Medulla oblongata (tissue), 1 donor: Measurements from ENCODE around the gene TMEM125.

Experiments used
- DNase-seq: peaks from one replicate; pipeline ENCODE4 v3.0.0-alpha.2; 2015; ENCODE audit errors: extremely low spot score

The TMEM125 gene

DNA sequence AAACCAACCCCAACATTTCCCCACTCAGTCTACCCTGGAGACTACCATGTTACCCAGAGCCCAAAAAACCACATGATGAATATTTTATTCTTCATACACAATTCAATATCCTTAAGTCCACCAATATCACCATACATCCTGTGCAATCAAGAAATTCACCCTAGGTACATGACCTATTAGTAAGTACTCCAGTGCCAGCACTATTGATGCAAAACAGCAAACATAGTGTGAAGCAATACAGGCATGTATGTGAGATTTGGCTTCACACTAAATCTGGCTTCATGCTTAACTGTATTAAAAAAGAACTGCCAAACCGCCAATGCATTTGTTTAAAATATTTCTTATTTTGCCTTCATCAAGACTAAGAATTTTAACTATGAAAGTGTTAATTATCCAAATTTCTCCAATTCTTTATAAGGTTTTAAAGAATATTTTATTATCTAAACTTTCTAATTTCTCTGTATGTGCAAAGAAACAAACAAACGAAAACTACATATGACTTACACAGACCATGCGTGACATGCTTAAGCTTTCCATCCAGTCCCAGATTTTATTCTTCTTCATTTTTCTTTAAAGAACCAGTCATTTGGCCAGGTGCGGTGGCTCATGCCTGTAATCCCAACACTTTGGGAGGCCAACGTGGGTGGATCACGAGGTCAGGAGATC lies 22.4 kb upstream of the TMEM125 start:
- DNase-seq, result no peak

GRCh38 chr1:43250351-43250761 lies 19.4 kb upstream of the TMEM125 start:
- no peak for DNase-seq

- DNase-seq, result no peak
These were observed 18.8 kb upstream of the TMEM125 start for GRCh38 chr1:43251024-43251423.

GRCh38 chr1:43252225-43252624 lies 17.6 kb upstream of the TMEM125 start:
- no peak for DNase-seq

- no peak for DNase-seq
These were observed 16.6 kb upstream of the TMEM125 start for GRCh38 chr1:43253173-43253572.

DNA sequence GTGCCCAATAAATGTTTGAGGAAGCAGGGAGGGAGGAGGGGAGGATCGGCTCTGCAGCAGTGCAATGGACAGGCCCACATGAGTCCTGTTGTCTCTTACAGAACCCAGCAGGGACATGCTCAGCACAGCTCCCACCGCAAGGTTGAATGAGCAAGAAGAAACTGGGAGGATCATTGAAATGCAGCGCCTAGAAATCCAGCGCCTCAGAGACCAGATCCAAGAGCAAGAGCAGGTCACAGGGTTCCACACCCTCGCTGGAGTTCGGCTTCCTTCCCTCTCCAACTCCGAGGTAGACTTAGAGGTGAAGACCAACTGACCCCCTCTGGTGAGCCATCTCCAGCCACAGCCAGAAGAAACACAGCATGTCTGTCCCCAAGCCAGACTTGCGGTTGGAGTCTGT lies 15.9 kb upstream of the TMEM125 start:
- no peak for DNase-seq

- DNase-seq, result no peak
These were observed 14.2 kb upstream of the TMEM125 start for GRCh38 chr1:43255438-43256210.

DNA sequence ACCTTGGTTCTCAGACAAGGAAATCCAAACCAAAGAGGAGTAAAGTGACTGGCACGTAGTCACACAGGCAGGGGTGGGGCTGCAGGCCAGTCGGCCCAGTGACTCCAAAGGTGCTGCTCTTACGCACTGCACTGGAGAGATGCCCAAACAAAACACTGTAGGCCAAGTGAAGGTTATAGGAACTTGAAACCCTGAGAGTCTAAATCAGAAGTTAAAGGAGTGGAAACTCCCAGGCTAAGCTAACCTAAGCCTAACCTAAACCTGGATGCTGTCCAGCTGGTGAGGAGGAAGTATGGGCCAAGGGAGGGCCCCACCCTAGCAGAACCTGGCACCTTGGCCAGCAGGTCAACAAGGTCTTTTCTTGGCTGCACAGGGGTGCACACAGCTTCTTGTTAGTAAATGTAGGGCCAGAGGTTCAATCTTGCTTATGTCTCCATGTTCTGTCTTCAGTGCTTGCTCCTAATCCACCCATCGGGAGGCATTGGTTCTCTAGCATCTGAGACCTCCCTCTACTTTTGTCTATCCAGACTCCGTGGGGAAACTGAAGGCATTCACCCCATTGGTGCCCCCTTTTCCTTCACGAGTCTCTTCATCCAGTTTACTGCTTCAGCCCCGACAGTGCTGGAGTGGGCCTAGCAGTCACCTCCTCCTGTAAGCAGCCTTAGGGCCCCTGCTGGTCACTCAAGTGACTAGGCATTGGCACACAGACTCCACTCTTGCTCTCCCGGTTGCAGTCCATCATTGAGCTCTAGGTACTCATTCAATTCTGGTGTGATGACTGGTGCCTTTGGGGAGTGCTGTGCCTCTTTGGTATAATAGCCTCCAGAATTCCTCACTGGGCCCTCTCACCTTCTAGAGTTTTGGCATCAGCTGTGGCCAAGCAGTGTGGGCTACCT lies 12.9 kb upstream of the TMEM125 start:
- DNase-seq, result no peak

DNA sequence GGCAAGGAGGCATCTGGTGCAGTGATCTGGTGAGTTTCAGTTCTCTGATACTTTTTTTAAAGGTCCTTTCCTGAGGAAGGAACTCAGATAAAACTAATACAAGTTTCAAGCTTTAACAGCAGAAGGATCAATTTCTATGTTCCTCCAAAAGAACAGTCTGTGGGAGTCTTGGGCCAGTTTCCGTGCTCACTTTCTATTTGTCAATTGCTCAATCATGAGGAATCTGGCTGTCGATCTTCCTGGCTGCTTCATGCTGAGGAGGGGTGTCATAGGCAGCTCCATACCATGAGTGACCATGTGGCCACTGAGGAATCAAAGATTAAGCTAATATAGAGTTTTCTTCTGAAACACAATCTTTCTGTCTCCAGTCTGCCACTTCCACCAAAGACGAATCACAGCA lies 11.4 kb upstream of the TMEM125 start:
- DNase-seq, result no peak

DNA sequence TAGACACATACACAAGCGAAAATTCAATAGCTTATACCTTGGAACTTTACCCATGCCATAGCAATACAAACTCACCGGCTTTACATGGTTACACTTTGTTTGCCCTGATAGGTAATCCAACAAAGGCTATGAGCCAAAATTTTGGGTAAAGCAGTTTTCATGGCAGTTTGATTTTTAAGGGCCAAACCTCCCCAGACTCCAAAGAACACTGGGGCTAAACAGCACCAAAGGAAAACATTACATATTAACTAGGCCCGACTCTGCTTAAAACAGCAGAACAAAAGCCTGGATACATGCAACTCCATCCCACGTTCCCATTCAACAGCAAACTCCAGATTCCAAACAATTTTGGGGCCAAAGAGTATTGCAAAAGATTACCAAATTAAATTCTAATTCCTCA lies 4.4 kb upstream of the TMEM125 start:
- no peak for DNase-seq

GRCh38 chr1:43266881-43267280 lies 2.9 kb upstream of the TMEM125 start:
- no peak for DNase-seq

GRCh38 chr1:43267291-43267805 lies 2.4 kb upstream of the TMEM125 start:
- no peak for DNase-seq

GRCh38 chr1:43267818-43268425 lies 1.9 kb upstream of the TMEM125 start:
- DNase-seq, result no peak

- no peak for DNase-seq
These were observed 775 bp downstream of the TMEM125 start for GRCh38 chr1:43270421-43271095.

DNA sequence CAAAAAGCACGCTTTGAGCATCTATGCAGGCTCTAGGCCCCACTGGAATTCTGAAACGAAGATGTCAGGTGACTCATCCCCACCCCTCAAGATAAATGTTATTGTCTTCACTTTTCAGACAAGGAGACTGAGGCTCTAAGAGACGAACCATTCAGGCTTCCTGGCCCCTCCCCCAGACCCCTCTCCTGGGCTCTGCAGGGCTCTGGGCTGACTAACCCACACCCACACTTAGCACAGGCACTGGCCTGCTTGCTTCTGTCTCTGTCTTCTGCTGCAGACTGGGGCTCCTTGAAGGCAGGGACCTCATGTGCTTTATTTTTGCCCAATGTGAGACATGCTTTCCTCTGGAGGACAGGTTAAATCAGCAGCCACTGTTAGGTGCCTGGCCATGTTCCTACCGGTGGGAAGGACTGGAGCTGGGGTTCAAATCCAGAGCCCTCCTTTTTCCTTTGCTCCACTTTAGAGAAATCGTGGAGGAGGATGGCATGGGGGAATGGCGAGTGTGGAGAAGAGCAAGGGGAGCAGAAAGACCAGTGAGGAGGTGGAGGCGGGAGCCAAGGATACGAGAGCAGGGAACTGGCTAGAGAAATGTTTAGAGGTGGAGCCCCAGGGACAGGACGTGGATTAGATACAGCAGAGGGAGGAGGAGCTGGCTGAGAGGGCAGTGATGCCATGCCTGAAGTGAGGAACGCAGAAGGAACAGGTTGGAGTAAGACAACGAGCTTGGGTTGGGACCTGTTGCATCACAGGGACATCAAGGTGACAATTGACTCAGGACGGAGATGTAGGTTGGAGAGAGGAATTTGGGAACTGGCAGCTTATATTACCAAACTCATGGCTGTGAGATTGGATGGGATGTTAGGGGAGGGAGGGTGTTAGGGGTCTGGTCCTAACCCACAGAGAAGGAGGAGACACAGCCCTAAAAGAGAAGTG lies 1.7 kb downstream of the TMEM125 start:
- DNase-seq, result no peak

DNA sequence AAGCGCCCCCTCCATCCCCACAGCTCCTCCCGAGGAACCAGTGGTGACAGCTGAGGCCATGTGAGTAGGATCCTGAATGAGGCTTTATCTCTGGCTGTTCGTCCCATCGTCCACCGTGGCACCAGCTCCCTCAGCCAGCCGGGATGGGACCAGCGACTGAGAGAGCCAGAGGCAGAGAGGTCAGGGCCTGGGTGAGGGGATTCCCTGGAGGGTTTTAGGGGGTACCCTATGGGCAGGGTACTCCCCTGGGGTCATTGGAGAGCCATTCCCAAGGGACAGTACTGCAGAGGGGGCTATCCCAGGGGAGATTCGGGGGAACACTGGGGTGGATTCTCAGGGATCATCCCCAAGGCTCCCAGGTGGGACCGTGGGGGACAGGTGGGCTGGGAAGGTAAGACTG lies 2.4 kb downstream of the TMEM125 start:
- peak; percentile 89 for DNase-seq

DNA sequence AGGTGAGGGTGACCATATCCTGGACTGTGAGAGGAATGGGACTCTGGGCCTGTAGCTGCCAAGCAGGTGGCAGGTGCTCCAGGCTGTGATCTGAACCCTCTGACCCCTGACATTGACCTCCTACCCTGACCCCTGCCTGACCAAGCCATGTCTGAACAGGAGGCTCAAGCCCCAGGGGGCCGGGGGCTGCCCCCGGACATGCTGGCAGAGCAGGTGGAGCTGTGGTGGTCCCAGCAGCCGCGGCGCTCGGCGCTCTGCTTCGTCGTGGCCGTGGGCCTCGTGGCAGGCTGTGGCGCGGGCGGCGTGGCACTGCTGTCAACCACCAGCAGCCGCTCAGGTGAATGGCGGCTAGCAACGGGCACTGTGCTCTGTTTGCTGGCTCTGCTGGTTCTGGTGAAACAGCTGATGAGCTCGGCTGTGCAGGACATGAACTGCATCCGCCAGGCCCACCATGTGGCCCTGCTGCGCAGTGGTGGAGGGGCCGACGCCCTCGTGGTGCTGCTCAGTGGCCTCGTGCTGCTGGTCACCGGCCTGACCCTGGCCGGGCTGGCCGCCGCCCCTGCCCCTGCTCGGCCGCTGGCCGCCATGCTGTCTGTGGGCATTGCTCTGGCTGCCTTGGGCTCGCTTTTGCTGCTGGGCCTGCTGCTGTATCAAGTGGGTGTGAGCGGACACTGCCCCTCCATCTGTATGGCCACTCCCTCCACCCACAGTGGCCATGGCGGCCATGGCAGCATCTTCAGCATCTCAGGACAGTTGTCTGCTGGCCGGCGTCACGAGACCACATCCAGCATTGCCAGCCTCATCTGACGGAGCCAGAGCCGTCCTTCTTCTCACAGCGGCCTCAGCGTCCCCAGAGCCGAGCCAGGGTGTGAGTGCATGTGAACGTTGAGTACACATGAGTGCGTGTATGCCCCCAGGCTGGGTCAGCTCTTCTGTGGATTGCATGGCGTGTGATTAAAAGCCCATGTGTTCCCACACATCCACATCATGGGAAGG lies 3.1 kb downstream of the TMEM125 start:
- DNase-seq, result no peak

DNA sequence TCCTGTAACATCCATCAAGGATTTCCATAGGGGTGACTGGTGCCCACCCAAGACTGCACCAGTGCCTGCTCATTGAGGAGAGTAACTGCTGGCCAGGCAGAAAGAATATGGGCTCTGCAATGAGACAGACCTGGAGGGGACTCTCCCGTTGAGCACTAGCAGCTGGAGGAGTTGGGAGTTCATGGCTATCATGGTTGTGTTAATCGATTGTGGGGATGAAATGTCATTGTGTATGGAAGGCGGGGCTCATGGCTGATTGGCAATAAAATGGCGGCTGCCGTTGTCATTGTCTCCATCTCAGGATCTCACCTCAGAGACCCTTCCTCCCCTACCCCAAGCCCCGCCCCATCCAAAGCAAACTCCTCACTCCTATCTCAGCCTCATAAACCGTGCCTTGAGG lies 3.9 kb downstream of the TMEM125 start:
- no peak for DNase-seq
